C4-2B (cell line): Measurements from ENCODE around the gene ZNF609.

Experiments used
- H3K27ac ChIP-seq: fragments of 450-650 bp; 2 replicates; pipeline ENCODE4 v1.5.1; 2017
- CTCF ChIP-seq: fragments of 450-650 bp; conservative IDR thresholded peaks from 2 replicates; pipeline ENCODE4 v1.5.1; 2017; ENCODE audit warnings: mild to moderate bottlenecking
- ZFX ChIP-seq: fragments of 450-650 bp; IDR thresholded peaks from 2 replicates; pipeline ENCODE4 v1.6.1; 2017

Gene ZNF609

GRCh38 chr15:64560501-64560900, 100.1 kb downstream of the ZNF609 start:
- TF ChIP-seq CTCF (no peak), ZFX (no peak)

GRCh38 chr15:64560998-64561397, 100.6 kb downstream of the ZNF609 start:
- TF ChIP-seq ZFX = no peak
- no peak for TF ChIP-seq CTCF

More at GRCh38 chr15:64560501-64560900, 100.1 kb downstream of the ZNF609 start:
- no peak overlapping the region for H3K27ac ChIP-seq

GRCh38 chr15:64562003-64562640, 101.7 kb downstream of the ZNF609 start:
- TF ChIP-seq ZFX (no peak), CTCF (no peak)
- no peak overlapping the region for H3K27ac ChIP-seq

More at GRCh38 chr15:64560998-64561397, 100.6 kb downstream of the ZNF609 start:
- H3K27ac ChIP-seq = no peak overlapping the region

- H3K27ac ChIP-seq = no peak overlapping the region
- TF ChIP-seq CTCF (no peak), ZFX (no peak)
These were observed 105.7 kb downstream of the ZNF609 start for GRCh38 chr15:64566102-64566501.

- TF ChIP-seq CTCF = no peak
- TF ChIP-seq ZFX = no peak
- no peak overlapping the region for H3K27ac ChIP-seq
These were observed 106.5 kb downstream of the ZNF609 start for GRCh38 chr15:64566629-64567427.

- no peak overlapping the region for H3K27ac ChIP-seq
- no peak for TF ChIP-seq CTCF
- no peak for TF ChIP-seq ZFX
These were observed 108.4 kb downstream of the ZNF609 start for GRCh38 chr15:64568765-64569164.

- peak overlapping the region; percentile 77 for H3K27ac ChIP-seq
These were observed 111.5 kb downstream of the ZNF609 start for GRCh38 chr15:64571857-64572291.

More at GRCh38 chr15:64571857-64572291, 111.5 kb downstream of the ZNF609 start:
- TF ChIP-seq ZFX = no peak
- no peak for TF ChIP-seq CTCF
